Stimulated activated CD4-positive, alpha-beta T cell treated with anti-CD3 and anti-CD28 coated beads, Interleukin-1b, Interleukin-23, amount 100 ng/mL, for 4 hours (primary cell): Measurements from ENCODE around the gene PLEKHF1.
A peak's percentile ranks its signal among the peaks of the same experiment; 100 is the strongest.

ENCODE experiments used
- DNase-seq, 2 donors: peaks; one replicate each; pipeline ENCODE4 v3.0.0-alpha.2; 2020; ENCODE audit warnings: low read depth in 2 of 2

PLEKHF1 gene

GRCh38 chr19:29678484-29679106, 13.3 kb downstream of the PLEKHF1 start:
- DNase-seq = no peak

GRCh38 chr19:29679598-29680210, 14.4 kb downstream of the PLEKHF1 start:
- DNase-seq = no peak

DNA sequence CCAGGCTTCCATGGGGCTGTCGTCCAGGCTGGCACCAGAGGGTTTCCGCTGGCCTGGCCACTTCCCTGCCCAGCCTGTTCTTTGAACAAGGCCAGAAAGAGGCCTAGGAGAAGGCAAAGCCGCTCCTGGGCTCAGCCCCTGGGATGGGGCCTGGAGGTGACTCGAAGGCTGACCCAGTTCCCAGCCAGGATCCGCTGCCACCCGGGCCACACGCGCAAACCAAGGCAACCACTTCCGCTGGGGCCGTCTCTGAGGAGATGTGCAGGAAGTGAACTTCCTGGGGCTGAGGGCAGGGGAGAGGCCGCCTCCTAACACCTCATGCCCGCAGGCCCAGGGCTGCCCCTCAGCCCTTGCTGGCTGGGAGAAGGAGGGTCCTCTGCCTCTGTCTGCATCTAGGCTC, 15.2 kb downstream of the PLEKHF1 start:
- peak; percentile 61 to 66 for DNase-seq

DNA sequence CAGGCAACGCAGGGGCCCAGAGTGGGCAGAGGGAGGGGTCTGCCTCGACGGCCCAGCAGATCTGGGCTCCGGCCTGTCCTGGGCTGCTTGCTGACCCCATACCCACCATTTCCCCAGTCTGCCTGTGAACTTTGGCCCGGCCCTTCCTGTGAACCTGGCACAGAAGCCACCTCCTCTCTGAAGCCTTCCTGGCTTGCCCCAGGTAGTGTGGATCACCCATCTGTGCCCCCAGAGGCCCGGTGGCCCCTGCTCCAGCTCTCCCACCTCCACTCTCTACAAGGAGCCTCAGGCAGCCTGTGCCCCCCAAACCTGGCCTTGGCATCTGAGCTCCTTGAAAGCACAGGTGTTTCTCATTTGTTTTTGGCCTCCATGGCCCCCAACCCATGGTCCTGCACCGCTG, 15.7 kb downstream of the PLEKHF1 start:
- DNase-seq = no peak

DNA sequence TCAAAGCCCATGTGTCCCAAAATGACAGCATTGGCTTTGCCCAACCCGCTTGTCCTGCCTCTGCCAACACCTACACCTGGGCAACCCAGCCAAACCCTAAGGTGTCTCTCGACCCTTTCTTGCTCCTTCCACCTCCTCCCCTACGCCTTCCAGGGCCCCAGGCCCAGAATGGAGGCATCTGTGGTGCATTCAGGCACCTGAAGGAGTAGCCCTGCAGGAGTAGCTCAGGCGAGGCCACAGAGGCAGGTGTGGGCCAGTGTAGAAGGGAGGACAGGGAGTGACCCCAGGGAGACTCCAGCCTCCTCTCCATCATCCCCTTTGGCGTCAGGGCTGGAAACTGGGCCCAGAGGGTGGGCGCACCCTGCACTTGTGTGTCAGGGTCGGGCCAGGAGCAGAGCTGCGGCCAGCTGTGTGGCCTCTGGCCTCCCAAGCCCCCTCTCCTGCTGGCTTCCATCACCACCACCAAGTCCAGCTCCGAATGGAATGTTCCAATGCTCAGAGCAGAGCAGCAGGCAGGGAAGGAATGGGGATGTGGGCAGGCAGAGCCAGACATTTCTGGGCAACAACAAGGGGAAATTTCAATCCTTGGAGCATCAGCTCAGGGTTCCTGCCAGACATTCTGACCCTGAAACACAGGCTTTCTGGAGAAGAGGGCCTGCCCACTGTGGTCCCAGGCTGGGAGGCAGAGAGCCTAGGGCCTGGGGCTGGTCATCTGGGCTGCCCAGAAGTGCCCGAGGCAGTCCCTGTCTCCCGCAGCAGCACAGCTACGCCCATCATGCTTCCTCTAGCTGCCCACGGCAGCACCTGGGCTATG, 16.4 kb downstream of the PLEKHF1 start:
- DNase-seq = no peak

GRCh38 chr19:29682236-29682895, 17.1 kb downstream of the PLEKHF1 start:
- no peak for DNase-seq

- DNase-seq = no peak
Measured at GRCh38 chr19:29683009-29683408, 17.7 kb downstream of the PLEKHF1 start.

GRCh38 chr19:29685326-29685725, 20.1 kb downstream of the PLEKHF1 start:
- DNase-seq = no peak

- no peak for DNase-seq
Measured at GRCh38 chr19:29686285-29686805, 21.1 kb downstream of the PLEKHF1 start.

DNA sequence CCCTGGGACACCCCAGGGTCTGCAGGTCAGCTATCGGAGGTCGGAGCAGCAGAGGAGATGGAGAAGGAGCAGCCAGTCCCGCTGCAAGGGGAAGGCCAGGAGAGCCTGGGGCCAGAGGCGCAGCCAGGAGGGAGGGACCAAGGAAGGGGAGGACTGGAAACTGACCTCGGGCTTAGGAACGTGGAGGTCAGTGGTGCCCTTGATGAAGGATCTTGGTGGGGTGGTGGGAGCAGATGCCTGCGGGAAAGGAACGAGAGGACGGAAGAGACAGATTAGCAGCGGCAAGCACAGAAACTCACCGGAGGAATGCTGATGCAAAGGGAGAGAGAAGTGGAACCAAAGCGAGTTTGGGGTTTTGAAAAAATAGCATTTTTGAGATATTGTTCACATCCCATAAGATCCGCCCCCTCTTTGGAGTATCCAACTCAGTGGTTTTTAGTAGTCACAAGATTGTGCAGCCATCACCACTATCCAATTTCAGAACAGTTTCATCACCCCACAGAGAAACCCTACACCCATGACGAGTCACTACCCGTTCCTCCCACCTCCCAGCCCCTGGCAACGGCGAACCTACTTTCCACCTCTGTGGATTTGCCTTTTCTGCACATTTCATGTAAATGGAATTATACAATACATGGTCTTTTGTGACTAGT, 22.1 kb downstream of the PLEKHF1 start:
- DNase-seq = no peak

DNA sequence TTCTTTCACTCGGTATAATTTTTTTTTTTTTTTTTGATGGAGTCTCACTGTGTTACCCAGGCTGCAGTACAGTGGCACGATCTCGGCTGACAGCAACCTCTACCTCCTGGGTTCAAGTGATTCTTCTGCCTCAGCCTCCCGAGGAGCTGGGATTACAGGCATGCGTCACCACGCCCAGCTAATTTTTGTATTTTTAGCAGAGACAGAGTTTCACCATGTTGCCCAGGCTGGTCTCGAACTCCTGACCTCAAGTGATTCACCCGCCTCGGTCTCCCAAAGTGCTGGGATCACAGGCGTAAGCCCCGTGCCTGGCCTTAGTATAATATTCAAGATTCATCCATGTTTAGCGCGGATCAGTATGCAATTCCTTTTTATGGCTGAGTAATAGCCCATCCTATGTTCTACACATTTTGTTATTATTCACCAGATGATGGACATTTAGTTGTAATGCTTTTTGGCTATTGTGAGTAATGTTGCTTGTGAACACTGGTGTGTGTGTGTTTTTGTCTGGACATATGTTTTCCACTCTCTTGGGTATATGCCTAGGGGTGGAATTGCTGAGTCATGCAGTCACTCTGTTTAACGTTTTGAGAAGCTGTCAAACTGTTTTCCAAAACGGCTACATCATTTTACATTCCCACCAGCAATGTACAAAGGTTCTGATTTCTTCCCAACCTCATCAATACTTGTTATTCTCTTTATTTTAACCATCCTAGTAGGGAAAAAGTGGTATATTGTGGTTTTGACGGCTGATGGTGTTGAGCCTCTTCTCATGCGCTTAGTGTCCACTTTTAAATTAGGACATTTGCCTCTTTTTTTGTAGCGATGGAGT, 22.9 kb downstream of the PLEKHF1 start:
- DNase-seq = no peak

DNA sequence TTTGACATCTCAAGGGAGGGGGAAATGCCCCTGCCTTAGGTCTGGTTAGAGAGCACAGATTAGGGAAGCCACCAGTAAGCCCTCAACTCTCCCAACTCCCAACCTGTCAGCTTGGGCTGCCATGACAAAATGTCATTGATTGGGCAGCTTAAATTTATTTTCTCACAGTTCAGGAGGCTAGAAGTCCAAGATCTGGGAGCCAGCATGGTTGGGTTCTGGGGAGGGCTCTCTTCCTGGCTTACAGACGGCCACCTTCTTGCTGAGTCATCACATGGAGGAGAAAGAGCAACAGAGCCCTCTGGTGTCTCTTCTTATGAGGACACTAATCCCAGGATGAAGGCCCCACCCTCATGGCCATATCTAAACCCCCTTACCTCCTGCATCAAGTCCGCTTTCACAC, 25.6 kb downstream of the PLEKHF1 start:
- DNase-seq = peak in 1 of 2 donors; percentile 56

DNA sequence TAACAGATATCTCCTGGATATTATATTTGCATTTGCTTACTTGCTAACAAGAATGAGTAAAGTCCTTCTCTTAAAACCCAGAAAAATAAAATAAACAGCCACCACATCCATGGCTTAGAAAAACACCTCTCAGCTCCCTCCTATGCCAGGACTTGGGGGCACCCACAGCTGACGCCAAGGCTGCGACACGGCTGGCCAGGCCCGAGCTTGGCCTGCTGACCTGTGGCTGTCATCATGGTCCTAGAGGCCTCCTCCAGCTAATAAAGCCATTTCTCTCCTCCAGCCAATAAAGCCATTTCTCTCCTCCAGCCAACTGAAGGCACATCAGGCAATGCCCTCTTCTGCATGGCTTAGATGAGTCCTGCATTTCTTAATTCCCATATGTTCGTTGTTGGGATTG, 28.9 kb downstream of the PLEKHF1 start:
- no peak for DNase-seq

- peak; percentile 74 to 83 for DNase-seq
Measured at GRCh38 chr19:29694669-29695627, 29.7 kb downstream of the PLEKHF1 start.

GRCh38 chr19:29695765-29696564, 30.7 kb downstream of the PLEKHF1 start:
- DNase-seq = no peak

- no peak for DNase-seq
Measured at GRCh38 chr19:29696565-29696846, 31.2 kb downstream of the PLEKHF1 start.

- DNase-seq = no peak
Measured at GRCh38 chr19:29697523-29698261, 32.4 kb downstream of the PLEKHF1 start.

- no peak for DNase-seq
Measured at GRCh38 chr19:29699861-29700260, 34.6 kb downstream of the PLEKHF1 start.
